ENCODE data around the gene ISCA1. TPM values are rescaled to one million over a fixed set of nuclear protein-coding genes. Genes with fewer than 3 reads are reported as not detected.

ISCA1 gene
- total RNA-seq, 1 donor from 2014 or later, result 22.0 TPM

- H3K4me1 ChIP-seq, result peaks cover 10% of the 10 kb centered on the region
- no peak for ATAC-seq
- TF ChIP-seq CTCF (IDR thresholded peaks at IDR 0.05), result no peak
These were observed 2.9 kb upstream of the ISCA1 start for GRCh38 chr9:86285261-86285660.

GRCh38 chr9:86282979-86283535 is 719 bp upstream of the ISCA1 start:
- Histone ChIP-seq H3K9me3 (no peaks in the 10 kb centered on the region), H3K4me1 (peaks cover 17% of the 10 kb centered on the region), H3K4me3 (peak overlapping the region; percentile 80), H3K36me3 (peaks cover 22% of the 10 kb centered on the region), H3K27me3 (no peaks in the 10 kb centered on the region), H3K27ac (peak overlapping the region; percentile 94)
- DNase-seq (no peak), ATAC-seq (peak; percentile 60)
- intact Hi-C loops (cut with DNase I), result no loop called here
- TF ChIP-seq CTCF (IDR thresholded peaks at IDR 0.05), result no peak

More at GRCh38 chr9:86285261-86285660, 2.9 kb upstream of the ISCA1 start:
- Histone ChIP-seq H3K27me3 (no peaks in the 10 kb centered on the region), H3K4me3 (no peak overlapping the region), H3K27ac (no peak overlapping the region), H3K9me3 (no peaks in the 10 kb centered on the region), H3K36me3 (peaks cover 18% of the 10 kb centered on the region)
- DNase-seq, result no peak
- intact Hi-C loops (cut with DNase I), result no loop called here

- Histone ChIP-seq H3K9me3 (no peaks in the 10 kb centered on the region), H3K27me3 (no peaks in the 10 kb centered on the region), H3K4me1 (peaks cover 24% of the 10 kb centered on the region), H3K27ac (peak overlapping the region; percentile 94), H3K4me3 (peak overlapping the region; percentile 80), H3K36me3 (peaks cover 12% of the 10 kb centered on the region)
- ATAC-seq, result no peak
- intact Hi-C loops (cut with DNase I), result no loop called here
- no peak for DNase-seq
- no peak for TF ChIP-seq CTCF (IDR thresholded peaks at IDR 0.05)
These were observed 703 bp downstream of the ISCA1 start for GRCh38 chr9:86281593-86282076.

- H3K4me3 ChIP-seq, result peak overlapping the region; percentile 80
- no peak for DNase-seq
These were observed 1.8 kb downstream of the ISCA1 start for GRCh38 chr9:86280580-86280979.

GRCh38 chr9:86279839-86280238 is 2.5 kb downstream of the ISCA1 start:
- intact Hi-C loops (cut with DNase I), result no loop called here
- no peak for TF ChIP-seq CTCF (IDR thresholded peaks at IDR 0.05)
- no peak for DNase-seq
- Histone ChIP-seq H3K27me3 (no peaks in the 10 kb centered on the region), H3K4me3 (no peak overlapping the region), H3K9me3 (no peaks in the 10 kb centered on the region), H3K36me3 (peaks cover 12% of the 10 kb centered on the region), H3K27ac (no peak overlapping the region), H3K4me1 (peaks cover 24% of the 10 kb centered on the region)
- no peak for ATAC-seq

More at GRCh38 chr9:86280580-86280979, 1.8 kb downstream of the ISCA1 start:
- intact Hi-C loops (cut with DNase I), result no loop called here
- Histone ChIP-seq H3K36me3 (peaks cover 12% of the 10 kb centered on the region), H3K9me3 (no peaks in the 10 kb centered on the region), H3K27ac (no peak overlapping the region), H3K27me3 (no peaks in the 10 kb centered on the region), H3K4me1 (peaks cover 24% of the 10 kb centered on the region)
- no peak for ATAC-seq
- no peak for TF ChIP-seq CTCF (IDR thresholded peaks at IDR 0.05)
